ENCODE results near the gene UBE2J2.

DNA sequence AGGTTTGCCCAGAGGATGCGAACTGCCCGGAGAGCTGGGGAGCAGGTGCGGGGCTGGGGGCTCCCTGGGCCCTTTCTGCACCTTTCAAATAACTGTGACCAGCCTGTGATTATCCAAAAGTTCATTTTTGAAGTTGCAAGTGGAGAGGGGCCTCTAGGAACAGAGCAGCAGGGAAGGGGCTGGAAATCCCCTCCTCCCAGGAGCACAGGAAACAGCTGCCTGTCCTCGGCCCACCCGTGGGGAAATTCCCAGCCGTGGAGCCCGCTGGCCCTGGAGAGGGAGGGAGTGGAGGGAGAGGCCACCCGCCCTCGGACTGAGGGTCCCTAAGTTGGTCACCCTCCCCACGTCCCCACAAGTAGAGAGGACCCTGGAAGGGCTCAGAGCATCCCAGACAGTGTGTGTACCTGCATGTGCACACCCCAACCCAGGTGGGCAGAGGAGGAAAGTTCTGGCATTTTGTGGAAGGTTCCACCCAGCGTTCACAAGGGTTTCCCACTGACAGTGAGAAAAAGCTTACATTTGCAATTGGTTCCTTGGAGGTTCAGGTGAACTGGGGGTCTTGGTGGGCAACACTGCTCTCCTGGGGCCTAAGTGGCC, 58.5 kb downstream of the UBE2J2 start:
- TF ChIP-seq POLR2AphosphoS5 (IDR thresholded peaks at IDR 0.05) (no peak), POLR2A (IDR thresholded peaks at IDR 0.05) (no peak)
- TF ChIP-seq, protein P1, sequence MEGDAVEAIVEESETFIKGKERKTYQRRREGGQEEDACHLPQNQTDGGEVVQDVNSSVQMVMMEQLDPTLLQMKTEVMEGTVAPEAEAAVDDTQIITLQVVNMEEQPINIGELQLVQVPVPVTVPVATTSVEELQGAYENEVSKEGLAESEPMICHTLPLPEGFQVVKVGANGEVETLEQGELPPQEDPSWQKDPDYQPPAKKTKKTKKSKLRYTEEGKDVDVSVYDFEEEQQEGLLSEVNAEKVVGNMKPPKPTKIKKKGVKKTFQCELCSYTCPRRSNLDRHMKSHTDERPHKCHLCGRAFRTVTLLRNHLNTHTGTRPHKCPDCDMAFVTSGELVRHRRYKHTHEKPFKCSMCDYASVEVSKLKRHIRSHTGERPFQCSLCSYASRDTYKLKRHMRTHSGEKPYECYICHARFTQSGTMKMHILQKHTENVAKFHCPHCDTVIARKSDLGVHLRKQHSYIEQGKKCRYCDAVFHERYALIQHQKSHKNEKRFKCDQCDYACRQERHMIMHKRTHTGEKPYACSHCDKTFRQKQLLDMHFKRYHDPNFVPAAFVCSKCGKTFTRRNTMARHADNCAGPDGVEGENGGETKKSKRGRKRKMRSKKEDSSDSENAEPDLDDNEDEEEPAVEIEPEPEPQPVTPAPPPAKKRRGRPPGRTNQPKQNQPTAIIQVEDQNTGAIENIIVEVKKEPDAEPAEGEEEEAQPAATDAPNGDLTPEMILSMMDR (IDR thresholded peaks at IDR 0.05): no peak

All from stomach (tissue), 4 donors.